WTC11 (cell line): Measurements from ENCODE around the gene TRIOBP. TPM values are rescaled to one million over a fixed set of nuclear protein-coding genes. Genes with fewer than 3 reads are reported as not detected.

Experiments used
- ATAC-seq: fragments of 200-7000 bp; cut with Tn5 transposase; 2 replicates; pipeline ENCODE4 v1.10.0; 2021; ENCODE audit warnings: mild to moderate bottlenecking, moderate library complexity
- CTCF ChIA-PET: fragments of 300-600 bp; sonication (Branson Sonifier 250); formaldehyde crosslinking; loops from one replicate; lab custom pipeline; 2021; ENCODE audit warnings: antibody characterized with exemption; lab: Charles Lee
- POLR2A ChIA-PET: fragments of 350-600 bp; sonication (Branson Sonifier 250); formaldehyde crosslinking; loops from one replicate; lab custom pipeline; 2021; ENCODE audit warnings: antibody characterized with exemption; lab: Charles Lee
- DNase-seq: peaks from one replicate; pipeline ENCODE4 v3.0.0; 2021; ENCODE audit warnings: low spot score
- H3K27ac Mint-ChIP-seq: 2 replicates; pipeline ENCODE4 v1.8.0; 2021; ENCODE audit warnings: mixed read lengths
- H3K27me3 Mint-ChIP-seq: 2 replicates; pipeline ENCODE4 v1.8.0; 2021; ENCODE audit warnings: low read depth, mild to moderate bottlenecking, moderate library complexity, mixed read lengths
- H3K36me3 Mint-ChIP-seq: 2 replicates; pipeline ENCODE4 v1.8.0; 2021; ENCODE audit warnings: mixed read lengths
- H3K4me1 Mint-ChIP-seq: 2 replicates; pipeline ENCODE4 v1.8.0; 2022; ENCODE audit warnings: mixed read lengths
- H3K4me3 Mint-ChIP-seq: 2 replicates; pipeline ENCODE4 v1.8.0; 2021; ENCODE audit warnings: mild to moderate bottlenecking, moderate library complexity, mixed read lengths
- H3K9me3 Mint-ChIP-seq: 2 replicates; pipeline ENCODE4 v1.8.0; 2021; ENCODE audit warnings: mixed read lengths
- CREB1 ChIP-seq: sonication (generic); formaldehyde crosslinking; IDR thresholded peaks from 2 replicates; pipeline ENCODE4 v1.8.0; 2023; ENCODE audit warnings: mild to moderate bottlenecking, missing genetic modification reagents
- FOXJ3 ChIP-seq: sonication (generic); formaldehyde crosslinking; IDR thresholded peaks from 2 replicates; pipeline ENCODE4 v1.9.0; 2021; ENCODE audit warnings: missing genetic modification reagents, mild to moderate bottlenecking, borderline replicate concordance
- FOXK1 ChIP-seq: sonication (generic); formaldehyde crosslinking; IDR thresholded peaks from 2 replicates; pipeline ENCODE4 v1.8.0; 2022; ENCODE audit warnings: mild to moderate bottlenecking, moderate library complexity, missing genetic modification reagents
- FOXP4 ChIP-seq: sonication (generic); formaldehyde crosslinking; IDR thresholded peaks from 2 replicates; pipeline ENCODE4 v1.8.0; 2022; ENCODE audit warnings: mild to moderate bottlenecking, missing genetic modification reagents
- JAZF1 ChIP-seq: fragments of 250-450 bp; sonication (Bioruptor Pico); IDR thresholded peaks from 2 replicates; pipeline ENCODE4 v1.9.0; 2021; ENCODE audit warnings: moderate library complexity, mild to moderate bottlenecking, inconsistent platforms
- KAT7 ChIP-seq: sonication (generic); formaldehyde crosslinking; IDR thresholded peaks from 2 replicates; pipeline ENCODE4 v1.8.1; 2023; ENCODE audit warnings: missing genetic modification reagents, mild to moderate bottlenecking, borderline replicate concordance
- NFE2L1 ChIP-seq: sonication (generic); formaldehyde crosslinking; IDR thresholded peaks from 2 replicates; pipeline ENCODE4 v1.8.1; 2023; ENCODE audit warnings: missing genetic modification reagents
- NR1H2 ChIP-seq: sonication (generic); formaldehyde crosslinking; IDR thresholded peaks from 2 replicates; pipeline ENCODE4 v1.9.0; 2021; ENCODE audit warnings: mild to moderate bottlenecking, moderate library complexity, missing genetic modification reagents
- NR2C2 ChIP-seq: sonication (generic); formaldehyde crosslinking; IDR thresholded peaks from 2 replicates; pipeline ENCODE4 v1.8.0; 2022; ENCODE audit warnings: mild to moderate bottlenecking, missing genetic modification reagents
- RORB ChIP-seq: fragments of 250-450 bp; sonication (Bioruptor Pico); IDR thresholded peaks from 2 replicates; pipeline ENCODE4 v1.9.0; 2021; ENCODE audit warnings: mild to moderate bottlenecking
- SMAD4 ChIP-seq: sonication (generic); formaldehyde crosslinking; IDR thresholded peaks from 2 replicates; pipeline ENCODE4 v1.8.0; 2022; ENCODE audit warnings: mild to moderate bottlenecking, missing genetic modification reagents
- total RNA-seq: library from RNA; stranded (reverse); gene quantifications from 3 replicates; pipeline ENCODE4 v1.2.3, GENCODE V29; 2021
- TF ChIP-seq, protein P1 (sequence below): sonication (generic); formaldehyde crosslinking; IDR thresholded peaks from 2 replicates; pipeline ENCODE4 v1.8.0; 2022; ENCODE audit warnings: missing genetic modification reagents
- TF ChIP-seq, protein P2 (sequence below): fragments of 250-450 bp; sonication (Bioruptor Pico); IDR thresholded peaks from 2 replicates; pipeline ENCODE4 v1.9.0; 2021; ENCODE audit warnings: mild to moderate bottlenecking, borderline replicate concordance
- TF ChIP-seq, protein P3 (sequence below): sonication (generic); formaldehyde crosslinking; IDR thresholded peaks from 2 replicates; pipeline ENCODE4 v1.8.1; 2022; ENCODE audit warnings: low read depth, missing genetic modification reagents, borderline replicate concordance
- TF ChIP-seq, protein P4 (sequence below): sonication (generic); formaldehyde crosslinking; IDR thresholded peaks from 2 replicates; pipeline ENCODE4 v1.8.1; 2023; ENCODE audit warnings: mild to moderate bottlenecking, missing genetic modification reagents, moderate library complexity

TRIOBP gene
- total RNA-seq, 1 experiment from 2014 or later = 54.0 TPM

DNA sequence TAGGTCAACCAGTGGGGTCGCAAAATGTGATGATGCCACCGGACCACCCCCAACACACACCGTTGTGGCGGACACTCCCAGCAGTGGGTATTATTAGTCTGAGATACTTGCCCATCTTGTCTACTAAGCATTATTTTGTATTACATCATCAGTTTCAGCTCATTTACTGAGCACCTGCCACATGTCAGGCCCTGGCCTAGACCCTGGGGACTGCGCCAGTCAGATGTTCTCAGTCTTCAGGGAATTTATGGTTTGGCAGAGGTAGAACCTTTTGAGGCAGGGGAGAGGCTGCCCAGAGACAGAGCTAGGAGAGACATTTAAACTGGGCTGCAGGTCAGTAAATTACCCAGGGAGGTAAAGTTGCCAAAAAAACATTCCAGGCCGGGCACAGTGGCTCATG lies 67.8 kb downstream of the TRIOBP start (continued):
- TF ChIP-seq NR1H2 (no peak), CREB1 (CRISPR knock-in tag) (no peak)
- TF ChIP-seq, protein P1, sequence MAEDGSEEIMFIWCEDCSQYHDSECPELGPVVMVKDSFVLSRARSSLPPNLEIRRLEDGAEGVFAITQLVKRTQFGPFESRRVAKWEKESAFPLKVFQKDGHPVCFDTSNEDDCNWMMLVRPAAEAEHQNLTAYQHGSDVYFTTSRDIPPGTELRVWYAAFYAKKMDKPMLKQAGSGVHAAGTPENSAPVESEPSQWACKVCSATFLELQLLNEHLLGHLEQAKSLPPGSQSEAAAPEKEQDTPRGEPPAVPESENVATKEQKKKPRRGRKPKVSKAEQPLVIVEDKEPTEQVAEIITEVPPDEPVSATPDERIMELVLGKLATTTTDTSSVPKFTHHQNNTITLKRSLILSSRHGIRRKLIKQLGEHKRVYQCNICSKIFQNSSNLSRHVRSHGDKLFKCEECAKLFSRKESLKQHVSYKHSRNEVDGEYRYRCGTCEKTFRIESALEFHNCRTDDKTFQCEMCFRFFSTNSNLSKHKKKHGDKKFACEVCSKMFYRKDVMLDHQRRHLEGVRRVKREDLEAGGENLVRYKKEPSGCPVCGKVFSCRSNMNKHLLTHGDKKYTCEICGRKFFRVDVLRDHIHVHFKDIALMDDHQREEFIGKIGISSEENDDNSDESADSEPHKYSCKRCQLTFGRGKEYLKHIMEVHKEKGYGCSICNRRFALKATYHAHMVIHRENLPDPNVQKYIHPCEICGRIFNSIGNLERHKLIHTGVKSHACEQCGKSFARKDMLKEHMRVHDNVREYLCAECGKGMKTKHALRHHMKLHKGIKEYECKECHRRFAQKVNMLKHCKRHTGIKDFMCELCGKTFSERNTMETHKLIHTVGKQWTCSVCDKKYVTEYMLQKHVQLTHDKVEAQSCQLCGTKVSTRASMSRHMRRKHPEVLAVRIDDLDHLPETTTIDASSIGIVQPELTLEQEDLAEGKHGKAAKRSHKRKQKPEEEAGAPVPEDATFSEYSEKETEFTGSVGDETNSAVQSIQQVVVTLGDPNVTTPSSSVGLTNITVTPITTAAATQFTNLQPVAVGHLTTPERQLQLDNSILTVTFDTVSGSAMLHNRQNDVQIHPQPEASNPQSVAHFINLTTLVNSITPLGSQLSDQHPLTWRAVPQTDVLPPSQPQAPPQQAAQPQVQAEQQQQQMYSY (CRISPR knock-in tag) = no peak
- TF ChIP-seq, protein P2, sequence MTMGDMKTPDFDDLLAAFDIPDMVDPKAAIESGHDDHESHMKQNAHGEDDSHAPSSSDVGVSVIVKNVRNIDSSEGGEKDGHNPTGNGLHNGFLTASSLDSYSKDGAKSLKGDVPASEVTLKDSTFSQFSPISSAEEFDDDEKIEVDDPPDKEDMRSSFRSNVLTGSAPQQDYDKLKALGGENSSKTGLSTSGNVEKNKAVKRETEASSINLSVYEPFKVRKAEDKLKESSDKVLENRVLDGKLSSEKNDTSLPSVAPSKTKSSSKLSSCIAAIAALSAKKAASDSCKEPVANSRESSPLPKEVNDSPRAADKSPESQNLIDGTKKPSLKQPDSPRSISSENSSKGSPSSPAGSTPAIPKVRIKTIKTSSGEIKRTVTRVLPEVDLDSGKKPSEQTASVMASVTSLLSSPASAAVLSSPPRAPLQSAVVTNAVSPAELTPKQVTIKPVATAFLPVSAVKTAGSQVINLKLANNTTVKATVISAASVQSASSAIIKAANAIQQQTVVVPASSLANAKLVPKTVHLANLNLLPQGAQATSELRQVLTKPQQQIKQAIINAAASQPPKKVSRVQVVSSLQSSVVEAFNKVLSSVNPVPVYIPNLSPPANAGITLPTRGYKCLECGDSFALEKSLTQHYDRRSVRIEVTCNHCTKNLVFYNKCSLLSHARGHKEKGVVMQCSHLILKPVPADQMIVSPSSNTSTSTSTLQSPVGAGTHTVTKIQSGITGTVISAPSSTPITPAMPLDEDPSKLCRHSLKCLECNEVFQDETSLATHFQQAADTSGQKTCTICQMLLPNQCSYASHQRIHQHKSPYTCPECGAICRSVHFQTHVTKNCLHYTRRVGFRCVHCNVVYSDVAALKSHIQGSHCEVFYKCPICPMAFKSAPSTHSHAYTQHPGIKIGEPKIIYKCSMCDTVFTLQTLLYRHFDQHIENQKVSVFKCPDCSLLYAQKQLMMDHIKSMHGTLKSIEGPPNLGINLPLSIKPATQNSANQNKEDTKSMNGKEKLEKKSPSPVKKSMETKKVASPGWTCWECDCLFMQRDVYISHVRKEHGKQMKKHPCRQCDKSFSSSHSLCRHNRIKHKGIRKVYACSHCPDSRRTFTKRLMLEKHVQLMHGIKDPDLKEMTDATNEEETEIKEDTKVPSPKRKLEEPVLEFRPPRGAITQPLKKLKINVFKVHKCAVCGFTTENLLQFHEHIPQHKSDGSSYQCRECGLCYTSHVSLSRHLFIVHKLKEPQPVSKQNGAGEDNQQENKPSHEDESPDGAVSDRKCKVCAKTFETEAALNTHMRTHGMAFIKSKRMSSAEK = no peak
- TF ChIP-seq, all 79 proteins: peak for 0

GRCh38 chr22:37765498-37765897 lies 68.7 kb downstream of the TRIOBP start:
- no peak for DNase-seq
- H3K27ac Mint-ChIP-seq = no peak overlapping the region
- no peak for TF ChIP-seq FOXP4 (CRISPR knock-in tag)
- TF ChIP-seq, protein P3, sequence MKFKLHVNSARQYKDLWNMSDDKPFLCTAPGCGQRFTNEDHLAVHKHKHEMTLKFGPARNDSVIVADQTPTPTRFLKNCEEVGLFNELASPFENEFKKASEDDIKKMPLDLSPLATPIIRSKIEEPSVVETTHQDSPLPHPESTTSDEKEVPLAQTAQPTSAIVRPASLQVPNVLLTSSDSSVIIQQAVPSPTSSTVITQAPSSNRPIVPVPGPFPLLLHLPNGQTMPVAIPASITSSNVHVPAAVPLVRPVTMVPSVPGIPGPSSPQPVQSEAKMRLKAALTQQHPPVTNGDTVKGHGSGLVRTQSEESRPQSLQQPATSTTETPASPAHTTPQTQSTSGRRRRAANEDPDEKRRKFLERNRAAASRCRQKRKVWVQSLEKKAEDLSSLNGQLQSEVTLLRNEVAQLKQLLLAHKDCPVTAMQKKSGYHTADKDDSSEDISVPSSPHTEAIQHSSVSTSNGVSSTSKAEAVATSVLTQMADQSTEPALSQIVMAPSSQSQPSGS (CRISPR knock-in tag) = no peak
- no peak for TF ChIP-seq NR2C2 (CRISPR knock-in tag)
- no peak for TF ChIP-seq SMAD4 (CRISPR knock-in tag)
- TF ChIP-seq, protein P4, sequence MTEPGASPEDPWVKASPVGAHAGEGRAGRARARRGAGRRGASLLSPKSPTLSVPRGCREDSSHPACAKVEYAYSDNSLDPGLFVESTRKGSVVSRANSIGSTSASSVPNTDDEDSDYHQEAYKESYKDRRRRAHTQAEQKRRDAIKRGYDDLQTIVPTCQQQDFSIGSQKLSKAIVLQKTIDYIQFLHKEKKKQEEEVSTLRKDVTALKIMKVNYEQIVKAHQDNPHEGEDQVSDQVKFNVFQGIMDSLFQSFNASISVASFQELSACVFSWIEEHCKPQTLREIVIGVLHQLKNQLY (CRISPR knock-in tag) = no peak
- no peak for TF ChIP-seq FOXJ3 (CRISPR knock-in tag)
- no peak for TF ChIP-seq RORB (CRISPR knock-in tag)
- no peak for TF ChIP-seq JAZF1 (CRISPR knock-in tag)
- TF ChIP-seq NFE2L1 (CRISPR knock-in tag) = no peak
- TF ChIP-seq FOXK1 (CRISPR knock-in tag) = no peak
- no peak for TF ChIP-seq NR1H2
- TF ChIP-seq KAT7 (CRISPR knock-in tag) = no peak
- TF ChIP-seq, all 79 proteins: peak for 0
- Mint-ChIP-seq H3K27me3 (peaks cover 4% of the 10 kb centered on the region; the same call in 1 of the 2 replicates), H3K4me3 (no peak overlapping the region), H3K9me3 (no peaks in the 10 kb centered on the region), H3K4me1 (no peaks in the 10 kb centered on the region), H3K36me3 (peaks cover 11% of the 10 kb centered on the region)
- ATAC-seq = no peak
- CTCF ChIA-PET = no interaction called here
- POLR2A ChIA-PET = no interaction called here
